GM19025 (cell line): ENCODE data around the gene TAF8.
"Not testable (repeated sequence)": the region's sequence is repeated elsewhere in the genome, so short reads cannot be mapped to it uniquely, and the experiment has no call there.

ENCODE experiments used
- ATAC-seq: cut with Tn5 transposase; IDR thresholded peaks from one replicate; pipeline ENCODE4 v1.9.1; 2021; ENCODE audit warnings: mild to moderate bottlenecking, low read depth, moderate library complexity; ENCODE audit not compliant: unreplicated experiment

The TAF8 gene

DNA sequence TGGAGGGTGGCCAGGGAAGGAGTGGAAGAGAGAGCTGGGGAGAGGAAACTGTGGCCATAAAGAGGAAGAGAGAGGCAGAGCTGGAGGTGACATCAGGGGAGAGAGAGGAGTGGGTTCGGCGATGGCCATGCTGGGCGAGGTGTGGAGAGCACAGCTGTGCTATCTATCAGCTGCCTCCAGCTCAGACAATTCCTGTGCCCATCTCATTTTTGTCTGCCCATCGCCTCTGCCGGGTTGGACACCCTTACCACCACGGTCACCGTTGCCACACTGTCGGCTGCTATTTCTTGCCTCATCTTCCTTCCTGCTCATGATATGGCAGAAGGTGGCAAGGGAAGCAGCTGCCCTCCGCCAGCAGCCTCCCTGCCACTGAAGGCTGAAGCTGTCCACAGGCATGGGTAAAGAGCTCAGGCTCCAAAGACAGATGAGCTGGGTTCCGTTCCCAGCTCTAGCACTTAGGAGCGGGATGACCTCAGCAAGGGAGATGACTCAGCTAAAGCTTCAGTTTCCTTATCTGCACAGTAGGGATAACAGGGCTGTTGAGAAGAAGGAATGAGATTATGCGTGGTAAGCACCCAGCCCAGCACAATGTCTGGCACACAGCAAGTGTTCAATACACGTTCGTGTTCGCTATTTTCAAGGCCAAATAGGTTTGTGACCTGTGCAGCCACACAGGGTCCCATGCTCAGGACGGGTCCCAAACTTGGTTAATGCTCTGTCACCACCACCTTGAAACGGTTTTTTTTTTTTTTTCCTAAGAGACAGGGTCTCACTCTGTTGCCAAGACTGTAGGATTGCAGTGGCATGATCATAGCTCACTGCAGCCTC lies 21.9 kb upstream of the TAF8 start:
- ATAC-seq, result no peak

DNA sequence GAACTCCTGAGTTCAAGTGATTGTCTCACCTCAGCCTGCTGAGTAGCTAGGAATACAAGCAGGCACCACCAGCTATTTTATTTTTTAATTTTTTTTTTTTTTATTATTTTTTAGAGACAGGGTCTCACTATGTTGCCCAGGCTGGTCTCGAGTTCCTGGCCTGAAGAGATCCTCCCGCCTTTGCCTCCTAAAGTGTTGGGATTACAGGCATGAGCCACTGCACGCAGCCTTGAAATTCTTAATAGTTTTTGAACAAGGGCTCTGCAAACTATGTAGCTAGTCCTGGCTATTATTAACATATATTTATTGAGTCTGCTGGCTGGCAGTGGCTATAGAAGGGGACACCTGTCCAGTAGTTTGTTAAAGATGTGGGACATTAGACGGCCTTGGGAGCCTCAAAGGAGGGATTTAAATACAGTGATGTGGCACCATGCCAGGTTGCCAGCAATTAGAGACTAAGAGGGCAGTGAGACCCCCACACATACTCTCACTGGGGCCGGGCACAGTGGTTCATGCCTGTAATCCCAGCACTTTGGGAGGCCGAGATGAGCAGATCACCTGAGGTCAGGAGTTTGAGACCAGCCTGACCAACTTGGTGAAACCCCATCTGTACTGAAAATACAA lies 21.1 kb upstream of the TAF8 start:
- ATAC-seq, result no peak

DNA sequence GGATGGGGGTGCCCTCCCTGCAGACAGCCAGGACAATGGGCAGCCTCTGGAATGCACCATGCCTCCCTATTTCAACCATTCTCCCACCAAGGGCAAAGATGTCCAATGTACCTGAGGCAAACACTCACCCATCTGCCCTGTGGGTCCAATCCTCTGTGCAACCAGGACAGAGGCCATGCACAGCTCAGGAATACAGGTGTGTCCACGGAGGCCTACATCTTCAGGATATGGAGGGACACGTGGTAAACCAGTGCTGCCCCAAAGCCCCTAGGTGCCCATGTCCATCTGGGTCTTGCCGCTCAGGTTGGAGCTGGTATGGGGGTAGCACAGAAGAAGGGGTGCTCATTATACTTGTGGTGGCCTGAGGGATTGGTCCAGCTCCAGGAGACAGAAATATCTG lies 20.4 kb upstream of the TAF8 start:
- ATAC-seq, result no peak

DNA sequence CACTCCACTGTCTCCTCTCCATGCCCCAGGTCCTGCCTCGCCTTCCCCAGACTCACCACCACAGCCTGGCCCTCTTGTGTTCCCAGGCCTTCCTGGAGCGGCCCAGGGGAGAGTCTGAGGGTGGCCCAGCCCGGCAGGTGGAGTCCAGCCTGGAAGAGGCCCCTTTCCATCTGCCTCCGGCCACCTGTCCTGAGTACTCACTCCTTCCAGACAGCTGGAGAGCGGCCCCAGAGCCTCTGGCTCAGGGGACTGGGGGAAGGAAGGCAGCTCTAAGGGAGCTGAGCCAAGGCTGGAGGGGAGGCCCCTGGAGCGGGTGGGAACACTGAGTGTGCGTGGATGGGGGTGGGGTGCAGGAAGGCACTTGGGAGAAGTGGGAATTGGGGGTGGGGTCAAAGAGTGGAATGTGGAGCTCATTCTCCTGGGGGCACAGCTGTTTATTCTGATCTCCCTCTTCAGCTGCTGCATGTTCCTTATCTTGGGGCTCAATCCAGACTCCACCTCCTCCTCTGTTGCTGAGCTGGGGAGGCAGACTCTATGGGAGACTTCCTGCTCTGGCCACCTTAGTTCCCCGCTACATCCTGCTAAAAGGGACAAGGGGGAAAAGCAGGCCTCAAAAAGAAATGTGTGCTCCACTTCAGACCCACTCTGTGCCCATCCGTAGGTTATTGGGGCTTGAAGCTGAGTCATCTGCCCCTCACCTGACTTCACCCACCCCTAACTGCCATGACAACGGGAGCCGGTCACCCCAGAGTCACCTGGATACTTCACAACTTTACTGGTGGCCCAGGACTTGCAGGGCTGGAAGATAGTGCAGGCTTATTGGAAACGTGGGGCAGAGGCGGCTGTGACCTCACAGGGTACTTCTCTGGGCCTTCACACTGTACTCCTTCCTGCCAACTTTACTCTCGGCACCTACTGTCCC lies 19.5 kb upstream of the TAF8 start:
- no peak for ATAC-seq

DNA sequence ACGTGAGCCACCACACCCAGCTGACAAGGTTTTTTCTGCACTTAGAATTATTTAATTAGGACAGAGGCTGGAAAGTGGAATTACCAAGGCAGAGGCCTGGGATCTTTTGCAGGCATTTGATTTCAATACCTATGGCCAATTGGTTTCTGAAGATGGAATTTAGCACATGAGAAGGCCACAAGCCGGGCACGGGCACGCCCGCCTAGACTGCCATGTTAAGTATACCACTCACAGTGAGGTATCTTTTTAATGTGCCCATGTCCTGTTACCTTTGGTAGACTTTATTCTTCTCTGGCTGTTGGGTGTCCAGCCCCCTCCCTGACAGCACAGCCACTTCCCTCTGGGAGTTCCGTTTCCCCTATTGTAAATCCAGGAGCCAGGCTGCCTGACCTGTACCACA lies 18.0 kb upstream of the TAF8 start:
- no peak for ATAC-seq

DNA sequence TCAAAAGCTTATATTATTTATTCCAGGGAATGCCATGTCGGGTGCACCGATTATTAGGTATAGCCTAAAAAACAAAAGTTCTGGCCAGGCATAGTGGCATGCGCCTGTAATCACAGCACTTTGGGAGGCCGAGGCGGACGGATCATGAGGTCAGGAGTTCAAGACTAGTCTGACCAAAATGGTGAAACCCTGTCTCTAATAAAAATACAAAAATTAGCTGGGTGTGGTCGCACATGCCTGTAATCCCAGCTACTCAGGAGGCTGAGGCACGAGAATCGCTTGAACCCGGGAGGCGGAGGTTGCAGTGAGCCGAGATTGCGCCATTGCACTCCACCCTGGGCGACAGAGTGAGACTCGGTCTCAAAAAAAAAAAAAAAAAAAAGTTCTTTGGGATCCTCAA lies 12.7 kb upstream of the TAF8 start:
- not testable (repeated sequence) for ATAC-seq

DNA sequence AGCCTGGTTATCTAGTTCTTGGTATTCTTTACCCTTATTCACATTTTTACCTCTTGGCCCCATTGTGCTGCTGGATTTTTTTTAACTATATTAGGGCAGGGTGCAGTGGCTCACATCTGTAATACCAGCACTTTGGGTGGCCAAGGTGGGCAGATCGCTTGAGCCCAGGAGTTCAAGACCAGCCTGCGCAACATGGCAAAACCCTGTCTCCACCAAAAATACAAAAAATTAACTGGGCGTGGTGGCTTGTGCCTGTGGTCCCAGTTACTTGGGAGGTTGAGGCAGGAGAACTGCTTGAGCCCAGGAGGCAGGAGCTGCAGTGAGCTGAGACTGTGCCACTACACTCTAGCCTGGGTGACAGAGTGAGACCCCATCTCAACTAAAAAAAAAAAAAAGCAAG lies 12.2 kb upstream of the TAF8 start:
- ATAC-seq, result no peak

DNA sequence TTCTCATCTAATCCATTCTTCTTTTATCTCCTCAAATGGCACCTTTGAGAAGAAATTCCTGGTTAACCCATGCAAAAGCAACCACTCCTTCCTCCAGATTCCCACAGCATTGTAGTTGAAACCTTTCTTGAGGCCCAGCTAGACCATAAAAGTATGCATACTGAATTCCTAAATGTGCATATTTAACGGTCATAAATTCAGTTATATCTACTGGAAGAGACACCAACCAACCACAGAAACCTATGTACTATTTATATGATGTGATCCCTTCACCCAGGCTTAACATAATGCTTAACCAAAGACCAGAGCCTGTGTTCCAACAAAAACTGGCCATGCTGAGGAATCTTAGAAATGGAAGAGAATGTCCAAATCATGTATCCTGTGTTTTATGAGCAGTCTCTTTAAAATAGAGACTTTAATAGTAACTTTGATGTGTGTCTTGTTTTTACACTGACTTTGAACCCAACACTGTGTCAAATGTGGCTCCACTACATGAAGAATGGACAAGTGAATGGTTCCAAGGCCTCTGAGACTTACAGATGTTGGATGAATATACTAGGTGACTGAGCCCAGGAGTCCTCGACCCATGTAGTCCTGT lies 11.4 kb upstream of the TAF8 start:
- ATAC-seq, result no peak

DNA sequence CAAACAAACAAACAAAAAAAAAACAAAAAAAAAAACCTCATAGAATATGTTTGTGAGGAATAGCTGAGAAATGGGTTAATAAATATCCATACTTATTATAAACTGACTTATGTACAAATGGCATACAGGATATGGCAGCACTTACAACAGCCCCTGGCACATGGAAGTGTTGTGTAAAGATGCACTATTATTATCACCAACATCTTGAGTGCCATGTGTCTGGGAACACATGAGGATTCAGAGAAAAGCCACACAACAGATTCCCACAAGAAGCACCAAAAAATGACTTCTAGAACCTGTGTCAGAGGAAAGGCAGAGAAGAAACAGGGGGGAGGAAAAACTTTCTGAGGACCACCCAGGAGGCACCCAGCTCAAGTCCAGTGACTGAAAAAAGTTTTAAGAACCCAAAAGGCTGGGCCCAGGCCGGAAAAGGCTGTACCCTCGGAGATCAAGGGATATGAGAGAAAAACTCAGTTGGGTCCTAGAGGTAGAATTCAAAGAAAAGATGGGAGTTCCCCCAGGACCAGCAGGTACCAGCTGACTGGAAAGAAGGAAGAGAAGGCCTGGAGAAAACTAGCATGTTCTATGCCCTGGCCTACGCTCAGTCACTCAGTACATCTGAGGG lies 9.4 kb upstream of the TAF8 start:
- no peak for ATAC-seq

DNA sequence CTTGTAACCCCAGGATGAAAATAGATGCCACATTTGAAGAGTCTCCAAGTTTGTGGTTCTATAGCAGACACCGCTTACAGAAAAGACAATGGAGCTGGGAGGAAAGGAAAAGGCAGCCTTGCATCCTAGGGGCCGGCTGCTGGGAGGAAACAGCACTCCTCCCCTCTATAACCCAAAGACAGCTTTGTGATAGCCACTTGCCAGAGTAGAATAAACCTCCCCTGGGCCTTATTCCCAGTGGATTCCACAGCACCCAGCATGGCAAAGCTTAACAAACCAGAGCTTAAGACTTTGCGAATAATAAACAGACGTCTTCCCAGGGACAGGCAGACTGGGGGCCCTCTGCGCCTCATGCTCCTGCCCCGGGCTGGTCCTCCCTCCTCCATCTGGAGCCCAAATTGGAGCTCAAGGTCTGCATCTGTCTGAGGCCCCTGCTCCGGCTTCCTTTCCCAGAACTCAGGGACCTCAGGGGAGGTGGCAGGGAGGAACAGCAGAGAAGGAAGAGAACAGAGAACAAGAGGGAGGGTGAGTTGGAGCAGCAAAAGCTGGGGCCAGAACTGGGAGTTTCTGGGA lies 8.8 kb upstream of the TAF8 start:
- no peak for ATAC-seq

DNA sequence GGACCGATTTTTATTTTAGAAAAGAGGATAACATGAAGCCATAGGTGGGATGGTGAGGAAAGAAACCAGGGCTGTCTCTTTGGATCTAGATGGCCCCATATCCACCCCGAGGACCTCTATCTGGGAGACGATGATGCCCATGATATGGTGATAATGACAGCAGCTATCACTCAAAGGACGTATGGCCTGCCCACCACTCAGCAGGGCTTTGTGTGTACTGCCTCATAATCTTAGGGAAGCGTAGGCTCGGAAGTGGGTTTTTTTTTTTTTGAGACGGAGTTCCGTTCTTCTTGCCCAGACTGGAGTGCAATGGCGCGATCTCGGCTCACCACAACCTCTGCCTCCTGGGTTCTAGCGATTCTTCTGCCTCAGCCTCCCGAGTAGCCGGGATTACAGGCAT lies 8.2 kb upstream of the TAF8 start:
- ATAC-seq, result no peak

DNA sequence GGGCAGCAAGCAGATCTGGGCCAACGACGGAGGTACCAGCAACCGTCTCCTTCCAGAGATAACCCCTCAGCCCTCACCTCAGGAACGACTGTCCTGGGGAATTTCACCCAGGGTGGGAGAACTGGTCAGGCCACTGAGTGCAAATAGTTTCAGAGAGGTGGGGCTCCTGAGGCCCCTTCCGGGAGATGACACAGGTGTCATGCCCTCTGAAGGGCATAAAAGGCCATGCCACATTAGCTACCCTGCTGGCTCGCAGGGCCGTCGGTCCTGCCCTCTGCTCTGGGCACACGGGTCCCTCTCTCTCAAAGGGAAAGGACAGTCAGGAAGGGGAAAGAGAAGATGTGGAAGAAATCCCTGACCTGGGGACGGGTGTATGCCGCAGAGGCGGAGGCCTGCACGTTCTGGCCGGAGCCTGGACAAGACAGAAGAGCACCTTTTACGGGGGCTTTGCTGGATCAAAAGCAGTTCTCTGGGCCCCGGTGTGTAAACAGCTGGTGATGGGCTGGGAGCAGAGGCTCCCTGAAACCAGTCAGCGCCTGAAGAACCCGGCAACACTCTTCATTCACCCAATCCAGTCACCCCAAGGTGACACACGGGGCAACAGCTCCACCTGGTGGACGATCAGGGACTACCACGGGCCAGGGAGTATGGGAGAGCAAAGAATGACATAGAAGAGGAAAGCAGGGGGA lies 6.4 kb upstream of the TAF8 start:
- peak; percentile 49 for ATAC-seq

DNA sequence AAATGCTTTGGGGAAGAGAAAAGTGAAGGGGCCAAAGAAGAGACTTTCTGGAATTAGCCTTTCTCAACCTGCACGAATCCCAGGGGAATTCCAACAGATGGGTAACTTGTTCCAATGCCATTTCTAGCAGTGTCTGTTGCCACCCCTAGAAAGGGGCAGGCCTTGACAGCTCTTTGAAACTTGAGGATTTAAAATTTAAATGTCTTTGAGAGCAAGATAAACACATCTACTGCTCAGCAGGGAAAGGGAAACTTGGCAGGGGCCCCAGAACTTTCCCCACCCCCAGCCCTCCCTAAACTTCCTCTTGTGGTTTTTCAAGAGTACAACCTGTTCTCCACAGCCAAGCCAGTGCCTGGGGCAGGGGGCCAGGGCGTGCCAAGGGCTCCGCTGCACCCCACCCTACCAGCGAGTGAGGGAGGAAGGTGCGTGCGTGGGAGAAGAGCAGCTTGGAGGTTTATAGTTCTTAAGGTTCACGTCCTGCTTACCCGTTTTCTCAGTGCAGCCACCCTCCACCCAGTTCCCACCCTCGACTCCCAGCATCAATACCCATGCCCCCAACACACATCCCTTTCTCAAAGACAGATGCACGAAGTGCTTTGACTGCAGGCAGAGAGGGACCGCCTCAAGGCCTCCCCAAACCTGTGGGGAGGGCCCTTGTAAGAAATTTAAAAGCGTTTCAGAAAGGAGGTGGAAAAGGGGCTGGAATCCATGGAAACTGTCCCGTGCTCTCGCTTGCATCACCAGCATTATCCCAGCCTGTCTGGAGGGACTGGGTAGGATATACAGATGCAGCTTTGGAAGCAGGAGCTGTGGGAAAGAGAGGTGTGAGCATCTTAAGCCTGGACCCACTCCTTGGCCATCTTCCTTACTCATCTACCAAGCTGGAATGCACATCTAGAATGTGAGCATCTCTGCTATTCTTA lies 4.5 kb upstream of the TAF8 start:
- no peak for ATAC-seq

DNA sequence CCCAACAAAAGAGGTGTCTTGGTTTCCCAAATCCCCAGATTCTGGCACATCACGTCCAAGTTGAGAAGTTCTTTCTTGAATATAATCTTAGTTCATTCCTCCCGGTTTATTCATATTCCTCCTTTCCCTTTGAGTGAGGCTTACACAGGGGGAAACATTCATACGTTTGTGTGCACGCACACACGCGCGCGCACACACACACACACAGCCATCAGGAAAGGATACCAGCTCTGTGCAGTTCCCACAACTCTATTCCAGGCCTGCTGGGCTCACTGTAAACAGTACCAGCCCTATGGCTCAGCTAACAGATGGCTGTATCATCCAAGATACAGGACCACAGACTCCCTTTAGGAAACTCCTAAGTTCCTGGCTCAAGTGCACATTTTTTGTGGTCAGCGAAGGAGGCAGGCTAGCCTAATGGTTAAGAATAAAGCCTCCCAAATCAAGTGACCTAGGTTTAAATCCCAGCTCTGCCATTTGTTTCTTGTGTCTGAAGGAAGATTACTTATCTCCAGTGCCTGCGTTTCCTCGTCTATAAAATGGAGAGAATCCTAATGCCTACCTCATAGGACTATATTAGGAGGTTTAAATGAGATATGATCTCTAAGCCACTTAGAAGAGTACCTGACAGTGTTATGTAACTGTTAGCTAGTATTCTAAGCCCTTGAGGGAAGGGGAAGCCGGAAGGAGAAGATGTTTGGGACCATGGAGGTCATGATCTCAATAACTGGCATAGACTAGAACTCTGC lies 3.7 kb upstream of the TAF8 start:
- ATAC-seq, result no peak

DNA sequence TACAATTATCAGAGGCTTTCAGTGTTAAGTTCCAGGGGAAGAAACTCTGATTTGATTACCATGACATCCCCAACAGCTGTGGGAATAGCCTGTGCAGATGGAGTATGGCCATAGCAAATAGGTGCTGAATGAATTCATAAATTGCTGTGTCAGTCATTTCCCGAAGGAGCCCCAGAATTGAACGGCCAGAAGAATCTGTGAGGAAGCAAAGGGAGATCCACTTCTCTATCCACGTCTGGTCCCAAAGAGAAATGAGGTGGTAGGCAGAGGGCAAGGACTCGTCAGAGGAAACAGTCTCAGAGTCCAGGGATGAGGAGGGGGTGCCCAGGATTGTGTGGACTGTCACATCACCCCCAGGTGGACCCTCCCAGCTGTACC lies 3.1 kb upstream of the TAF8 start:
- no peak for ATAC-seq

DNA sequence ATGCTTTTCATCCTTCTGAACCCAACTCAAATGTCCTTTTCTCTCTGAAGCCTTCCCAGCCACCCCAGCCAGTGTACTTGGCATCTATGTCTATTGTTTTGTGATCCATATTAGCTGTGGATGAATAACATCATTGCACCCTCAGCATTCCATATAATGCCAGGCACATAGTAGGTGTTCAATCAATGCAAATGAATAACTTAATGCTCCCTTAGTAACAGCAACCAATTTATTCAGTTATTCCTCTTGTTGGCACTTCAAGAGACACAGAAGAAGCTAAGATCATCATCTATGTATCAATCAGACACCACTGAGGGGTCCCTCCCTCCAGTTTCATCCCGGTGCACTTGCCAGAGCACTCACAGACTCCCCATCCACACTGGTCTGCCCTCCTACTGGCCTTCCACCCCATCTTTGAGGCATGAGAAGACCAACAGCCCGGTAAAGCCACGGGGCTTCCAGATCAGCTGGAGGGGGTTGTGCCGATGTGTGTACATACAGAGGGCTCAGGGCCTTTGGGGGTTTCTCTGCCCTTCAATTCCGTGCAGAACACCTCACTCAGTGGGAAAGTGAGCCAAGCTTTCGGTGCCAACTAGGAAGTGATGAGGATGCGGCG lies 2.4 kb upstream of the TAF8 start:
- ATAC-seq, result no peak

DNA sequence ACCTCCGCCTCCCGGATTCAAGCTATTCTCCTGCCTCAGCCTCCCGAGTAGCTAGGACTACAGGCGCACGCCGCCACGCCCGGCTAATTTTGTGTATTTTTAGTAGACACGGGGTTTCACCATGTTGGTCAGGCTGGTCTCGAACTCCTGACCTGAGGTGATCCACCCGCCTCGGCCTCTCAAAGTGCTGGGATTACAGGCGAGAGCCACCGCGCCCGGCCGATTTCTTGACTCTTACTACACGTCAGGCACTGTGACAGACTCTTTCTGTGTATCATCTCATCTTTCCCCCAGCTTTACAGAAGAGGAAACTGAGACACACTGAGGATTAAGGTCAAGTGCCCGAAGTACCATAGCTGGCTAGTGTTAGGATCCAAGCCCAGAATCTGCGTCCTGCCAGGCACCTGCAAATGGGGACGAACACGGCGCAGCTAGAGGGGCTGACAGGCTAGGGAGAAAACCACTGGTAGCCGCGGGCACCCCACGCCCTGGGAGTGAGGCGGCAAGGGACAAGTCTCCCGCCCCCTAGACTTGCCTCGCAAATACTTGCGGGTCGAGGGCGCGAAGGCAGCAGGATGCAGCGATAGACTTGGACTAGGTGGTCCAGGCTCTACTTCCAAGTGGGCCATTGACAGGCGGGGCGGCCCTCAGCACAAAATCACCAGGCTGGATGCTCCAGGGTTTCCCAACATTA lies 1.1 kb upstream of the TAF8 start:
- no peak for ATAC-seq
